ENCODE data around the gene XIRP2. TPM values are rescaled to one million over a fixed set of nuclear protein-coding genes. Genes with fewer than 3 reads are reported as not detected.

The XIRP2 gene
- total RNA-seq, 2 donors from 2014 or later = 42.8 to 43.7 TPM

DNA sequence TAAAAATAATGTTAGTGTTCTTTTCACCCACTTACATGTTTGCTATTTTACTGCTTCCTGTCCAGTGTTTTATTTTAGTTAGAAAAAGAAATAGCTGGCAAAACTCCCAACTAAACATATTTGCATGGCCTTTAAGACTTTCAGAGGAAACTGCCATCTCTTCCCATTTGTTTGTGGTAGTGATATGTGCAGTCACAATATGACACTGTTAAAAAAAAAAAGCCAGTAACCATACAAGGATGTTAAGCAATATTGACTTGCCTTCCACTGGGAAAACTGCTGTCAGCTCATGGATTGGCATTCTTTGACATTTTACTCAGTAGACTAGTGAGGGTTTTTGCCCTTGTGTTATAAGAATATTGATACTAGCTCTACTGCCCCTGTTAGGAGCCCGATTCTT is 29.1 kb downstream of the XIRP2 start:
- H3K36me3 ChIP-seq = no peaks in the 10 kb centered on the region
- DNase-seq (ENCODE audit: low spot score) = no peak
- TF ChIP-seq, protein P1, sequence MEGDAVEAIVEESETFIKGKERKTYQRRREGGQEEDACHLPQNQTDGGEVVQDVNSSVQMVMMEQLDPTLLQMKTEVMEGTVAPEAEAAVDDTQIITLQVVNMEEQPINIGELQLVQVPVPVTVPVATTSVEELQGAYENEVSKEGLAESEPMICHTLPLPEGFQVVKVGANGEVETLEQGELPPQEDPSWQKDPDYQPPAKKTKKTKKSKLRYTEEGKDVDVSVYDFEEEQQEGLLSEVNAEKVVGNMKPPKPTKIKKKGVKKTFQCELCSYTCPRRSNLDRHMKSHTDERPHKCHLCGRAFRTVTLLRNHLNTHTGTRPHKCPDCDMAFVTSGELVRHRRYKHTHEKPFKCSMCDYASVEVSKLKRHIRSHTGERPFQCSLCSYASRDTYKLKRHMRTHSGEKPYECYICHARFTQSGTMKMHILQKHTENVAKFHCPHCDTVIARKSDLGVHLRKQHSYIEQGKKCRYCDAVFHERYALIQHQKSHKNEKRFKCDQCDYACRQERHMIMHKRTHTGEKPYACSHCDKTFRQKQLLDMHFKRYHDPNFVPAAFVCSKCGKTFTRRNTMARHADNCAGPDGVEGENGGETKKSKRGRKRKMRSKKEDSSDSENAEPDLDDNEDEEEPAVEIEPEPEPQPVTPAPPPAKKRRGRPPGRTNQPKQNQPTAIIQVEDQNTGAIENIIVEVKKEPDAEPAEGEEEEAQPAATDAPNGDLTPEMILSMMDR (IDR thresholded peaks at IDR 0.05) = no peak
- no peak overlapping the region for H3K4me3 ChIP-seq
- H3K27ac ChIP-seq = no peak overlapping the region
- no peaks in the 10 kb centered on the region for H3K4me1 ChIP-seq
- no peaks in the 10 kb centered on the region for H3K9me3 ChIP-seq
- H3K27me3 ChIP-seq = no peaks in the 10 kb centered on the region

DNA sequence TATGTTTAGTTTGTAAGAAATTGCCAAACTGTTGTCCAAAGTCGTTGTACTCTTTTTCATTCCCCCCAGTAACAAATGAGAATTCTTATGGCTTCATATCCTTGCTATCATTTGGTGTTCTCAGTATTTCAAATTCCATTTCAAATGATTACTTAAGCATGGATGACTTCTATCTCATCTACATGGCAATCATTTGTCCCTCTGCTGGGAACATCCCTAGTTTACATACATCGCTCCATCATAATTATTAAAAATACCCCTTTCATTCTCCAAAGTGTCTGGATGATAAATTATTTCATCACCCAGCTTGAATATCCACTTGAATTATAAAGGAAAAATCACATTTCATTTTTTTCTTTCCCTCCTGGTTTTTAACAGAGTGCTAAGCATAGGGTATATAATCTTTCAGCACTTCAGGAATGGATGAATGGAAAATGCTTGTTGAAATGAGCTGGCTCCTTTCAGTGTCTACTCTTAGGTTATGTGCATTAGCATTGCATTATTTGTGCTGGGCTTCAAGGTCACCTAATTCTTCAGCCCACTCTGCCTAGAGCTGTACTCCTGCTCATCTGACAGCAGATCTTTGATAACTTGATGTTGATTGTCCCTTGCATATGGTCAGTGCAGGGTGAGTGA is 33.1 kb downstream of the XIRP2 start:
- DNase-seq (ENCODE audit: low spot score) = no peak

DNA sequence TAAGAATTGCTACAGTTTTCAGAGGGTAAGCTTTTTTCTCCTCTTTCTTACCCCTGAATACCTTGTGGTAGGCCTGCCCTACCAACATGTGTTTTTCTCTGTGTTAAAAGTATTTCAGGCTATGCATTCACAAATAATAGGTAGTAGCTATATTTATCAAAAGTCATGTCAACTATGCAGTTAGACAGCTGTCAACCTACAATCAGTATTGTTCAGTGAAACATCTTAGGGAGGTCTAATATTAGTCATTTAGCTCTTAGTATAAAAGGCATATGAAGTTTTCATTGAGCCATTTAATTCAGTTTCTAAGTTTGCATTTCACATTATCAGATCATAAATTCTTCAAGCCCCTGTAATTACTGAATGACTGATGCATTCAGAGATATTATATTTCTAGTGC is 36.7 kb downstream of the XIRP2 start:
- TF ChIP-seq, protein P1 (IDR thresholded peaks at IDR 0.05) = no peak
- Histone ChIP-seq H3K9me3 (no peaks in the 10 kb centered on the region), H3K27me3 (no peaks in the 10 kb centered on the region), H3K4me1 (no peaks in the 10 kb centered on the region), H3K36me3 (no peaks in the 10 kb centered on the region), H3K4me3 (no peak overlapping the region), H3K27ac (no peak overlapping the region)
- DNase-seq (ENCODE audit: low spot score) = no peak

More for the DNA sequence above, 33.1 kb downstream of the XIRP2 start:
- Histone ChIP-seq H3K9me3 (no peaks in the 10 kb centered on the region), H3K27me3 (no peaks in the 10 kb centered on the region), H3K4me3 (no peak overlapping the region), H3K4me1 (no peaks in the 10 kb centered on the region), H3K27ac (no peak overlapping the region), H3K36me3 (no peaks in the 10 kb centered on the region)
- TF ChIP-seq, protein P1 (IDR thresholded peaks at IDR 0.05) = no peak

DNA sequence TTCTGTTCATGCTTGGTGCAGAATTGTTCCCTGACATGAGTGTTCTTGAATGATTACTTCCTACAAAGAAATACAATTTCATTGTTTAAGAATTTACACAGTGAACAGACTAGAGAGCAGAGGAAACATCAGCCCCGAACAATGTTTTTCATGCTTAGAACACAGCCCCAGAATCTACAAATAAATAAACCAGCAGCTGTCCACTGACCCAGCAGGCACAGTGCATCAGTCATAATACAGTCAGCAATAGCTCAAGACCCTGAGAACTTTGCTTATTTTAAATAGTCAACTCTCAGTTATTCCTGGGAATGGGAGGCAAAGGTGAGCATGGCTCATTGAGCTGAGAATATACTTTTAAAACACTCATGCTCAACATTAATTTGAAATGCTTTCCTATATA is 38.4 kb downstream of the XIRP2 start:
- no peaks in the 10 kb centered on the region for H3K36me3 ChIP-seq
- no peaks in the 10 kb centered on the region for H3K9me3 ChIP-seq
- H3K27ac ChIP-seq = no peak overlapping the region
- no peaks in the 10 kb centered on the region for H3K27me3 ChIP-seq
- no peaks in the 10 kb centered on the region for H3K4me1 ChIP-seq
- no peak overlapping the region for H3K4me3 ChIP-seq
- TF ChIP-seq, protein P1 (IDR thresholded peaks at IDR 0.05) = no peak
- no peak for DNase-seq (ENCODE audit: low spot score)

DNA sequence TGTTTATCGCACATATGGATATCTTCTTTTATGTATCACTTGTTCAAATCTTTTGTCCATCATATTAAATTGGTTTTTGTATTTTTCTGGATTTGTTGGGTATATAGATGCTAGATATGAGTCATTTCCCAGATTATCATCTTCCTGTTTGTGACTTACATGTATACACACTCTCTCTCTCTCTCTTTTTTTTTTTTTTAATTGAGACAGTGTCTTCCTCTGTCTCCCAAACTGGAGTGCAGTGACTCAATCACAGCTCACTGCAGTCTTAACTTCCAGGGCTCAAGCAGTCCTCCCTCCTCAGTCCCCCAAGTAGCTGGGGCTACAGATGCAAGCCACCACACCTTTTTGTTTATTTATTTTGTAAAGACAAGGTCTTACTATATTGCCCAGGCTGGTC is 43.8 kb downstream of the XIRP2 start:
- no peaks in the 10 kb centered on the region for H3K27me3 ChIP-seq
- no peaks in the 10 kb centered on the region for H3K4me1 ChIP-seq
- H3K36me3 ChIP-seq = no peaks in the 10 kb centered on the region
- H3K9me3 ChIP-seq = peaks cover 0 to 7% of the 10 kb centered on the region in 2 donors
- TF ChIP-seq, protein P1 (IDR thresholded peaks at IDR 0.05) = no peak
- H3K4me3 ChIP-seq = no peak overlapping the region
- no peak overlapping the region for H3K27ac ChIP-seq
- no peak for DNase-seq (ENCODE audit: low spot score)

DNA sequence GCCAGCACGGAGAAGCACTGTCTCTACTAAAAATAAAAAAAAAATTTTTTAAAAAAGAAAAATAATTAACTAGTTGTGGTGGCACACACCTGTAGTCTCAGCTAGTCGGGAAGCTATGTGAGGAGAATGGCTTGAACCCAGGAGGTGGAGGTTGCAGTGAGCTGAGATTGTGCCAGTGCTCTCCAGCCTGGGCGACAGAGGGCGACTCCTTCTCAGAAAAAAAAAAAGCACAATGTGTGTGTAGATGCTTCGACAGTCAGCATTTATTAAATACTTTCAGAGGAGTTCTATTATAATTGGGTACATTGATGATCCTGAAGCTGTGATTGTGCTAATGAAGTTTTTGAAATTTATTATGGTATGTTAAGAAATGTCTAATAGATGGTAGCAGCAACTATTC is 46.5 kb downstream of the XIRP2 start:
- no peak overlapping the region for H3K4me3 ChIP-seq
- H3K36me3 ChIP-seq = no peaks in the 10 kb centered on the region
- TF ChIP-seq, protein P1 (IDR thresholded peaks at IDR 0.05) = no peak
- peaks cover 0 to 7% of the 10 kb centered on the region in 2 donors for H3K9me3 ChIP-seq
- no peaks in the 10 kb centered on the region for H3K4me1 ChIP-seq
- H3K27me3 ChIP-seq = no peaks in the 10 kb centered on the region
- H3K27ac ChIP-seq = no peak overlapping the region
- no peak for DNase-seq (ENCODE audit: low spot score)
